ENCODE results near the gene PARVB. TPM values are rescaled to one million over a fixed set of nuclear protein-coding genes. Genes with fewer than 3 reads are reported as not detected.

The PARVB gene
- total RNA-seq, 1 experiment from 2014 or later = 72.8 TPM

DNA sequence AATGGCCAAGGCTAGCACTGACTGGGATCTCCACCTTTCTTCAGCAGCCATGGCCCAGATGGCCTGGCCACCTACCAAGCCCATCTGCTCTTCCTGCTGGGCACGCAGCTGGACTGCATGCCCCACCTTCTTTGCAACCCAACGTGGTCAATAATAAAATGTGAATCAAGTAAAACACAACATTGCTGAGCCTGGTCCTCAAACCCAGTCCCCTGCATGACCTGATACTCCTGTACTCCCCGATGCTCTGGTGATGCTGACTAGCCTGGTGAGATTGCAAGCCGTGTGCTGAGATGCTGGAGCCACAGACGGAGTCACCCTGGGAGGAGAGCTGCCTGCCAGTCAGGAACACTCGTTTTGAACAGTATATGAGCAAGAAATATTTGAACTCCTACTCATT is 190.7 kb downstream of the PARVB start:
- DNase-seq (ENCODE audit: low read depth) = no peak

- no peak for DNase-seq (ENCODE audit: low read depth)
Observed at GRCh38 chr22:44215287-44215686, 191.2 kb downstream of the PARVB start.

DNA sequence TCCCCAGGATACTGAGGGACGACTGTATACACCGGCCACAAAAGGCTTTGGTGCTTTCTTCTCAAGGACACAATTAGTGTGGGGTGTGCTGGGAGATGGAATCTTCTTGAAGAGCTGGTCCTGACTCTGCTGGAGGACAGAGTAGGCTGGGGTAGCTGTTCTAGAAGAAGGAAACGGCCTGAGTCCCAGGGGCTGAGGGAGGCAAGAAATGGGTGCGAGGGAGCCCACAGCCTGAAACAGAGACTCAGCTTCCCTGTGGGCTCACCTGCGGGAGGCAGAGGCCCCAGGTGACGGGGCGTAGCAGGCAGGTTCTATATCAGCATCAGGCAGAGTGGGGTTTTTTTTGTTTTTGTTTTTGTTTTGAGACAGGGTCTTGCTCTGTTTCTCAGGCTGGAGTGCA is 193.2 kb downstream of the PARVB start:
- DNase-seq (ENCODE audit: low read depth) = no peak

- no peak for DNase-seq (ENCODE audit: low read depth)
Observed at GRCh38 chr22:44218071-44218470, 194.0 kb downstream of the PARVB start.

DNA sequence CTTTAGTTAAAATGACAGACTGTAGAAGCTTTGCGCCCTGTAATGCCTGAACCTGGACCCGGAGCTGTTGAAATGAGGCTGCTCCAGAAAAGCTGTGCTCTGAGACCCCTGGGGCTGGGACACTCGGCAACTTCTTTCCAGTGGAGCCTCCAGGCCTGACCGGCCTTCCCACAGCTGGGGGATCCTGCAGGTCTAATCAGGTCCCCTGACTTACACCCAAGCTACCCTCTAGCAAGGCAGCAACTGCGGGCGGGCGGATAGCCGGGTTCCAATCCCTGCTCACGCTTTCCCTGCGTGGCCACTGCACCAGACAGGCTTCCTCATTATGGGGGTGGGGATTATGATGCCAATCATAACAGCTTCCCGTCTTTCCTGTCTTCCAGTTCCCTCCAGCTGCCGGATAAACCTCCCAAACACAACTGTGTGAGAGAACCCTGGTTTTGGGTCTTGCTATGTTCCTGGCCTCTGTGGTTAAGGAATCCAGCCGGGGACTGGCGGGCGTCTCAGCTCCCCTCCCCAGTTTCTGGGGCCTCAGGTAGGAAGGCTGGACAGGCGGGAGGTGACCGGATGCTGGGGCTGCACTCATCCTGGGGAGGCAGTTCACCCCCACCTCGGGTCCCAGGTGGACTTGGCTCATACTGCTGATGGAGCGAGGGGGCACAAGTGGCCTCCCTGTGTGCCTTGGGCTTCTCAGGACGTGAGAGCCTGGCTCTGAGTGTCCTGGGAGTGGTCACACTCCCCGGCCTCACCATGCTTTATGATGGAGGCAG is 195.2 kb downstream of the PARVB start:
- no peak for DNase-seq (ENCODE audit: low read depth)

- no peak for DNase-seq (ENCODE audit: low read depth)
Observed at GRCh38 chr22:44220727-44221680, 196.9 kb downstream of the PARVB start.

DNA sequence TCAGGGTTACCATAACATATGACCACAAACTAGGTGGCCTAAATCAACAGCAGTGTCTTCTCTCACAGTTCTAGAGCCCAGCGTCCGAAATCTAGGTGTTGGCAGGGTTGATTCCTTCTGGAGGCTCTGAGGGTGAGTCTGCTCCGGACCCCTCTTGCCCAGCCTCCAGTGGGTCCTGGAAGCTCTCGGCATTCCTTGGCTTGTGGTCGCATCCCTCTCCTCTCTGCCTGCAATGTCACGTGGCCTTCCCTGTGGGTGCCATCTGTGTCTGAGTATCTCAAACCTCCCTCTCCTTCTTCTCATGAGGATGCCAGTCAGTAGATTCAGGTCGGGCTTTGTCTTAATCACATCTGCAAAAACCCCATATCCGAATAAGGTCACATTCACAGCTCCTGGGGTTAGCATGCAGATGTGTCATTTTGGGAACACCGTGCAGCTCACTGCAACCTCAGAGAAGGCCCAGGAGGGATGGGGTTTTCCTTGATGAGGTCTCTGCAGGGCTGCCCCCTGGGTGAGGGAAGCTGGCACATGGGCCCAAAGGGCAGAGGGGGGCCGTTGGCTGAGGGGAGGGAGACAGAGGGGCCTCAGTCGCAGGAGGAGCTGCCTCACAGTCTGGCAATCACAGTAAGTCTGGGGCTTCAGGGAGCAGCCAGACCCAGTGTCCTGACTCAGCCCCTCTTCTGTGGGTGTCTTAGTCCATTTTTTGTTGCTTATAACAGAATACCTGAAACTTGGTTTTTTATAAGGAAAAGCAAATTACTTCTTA is 197.8 kb downstream of the PARVB start:
- DNase-seq (ENCODE audit: low read depth) = no peak

Other genes with a start within 250 kb of the PARVB start
- 0.39 and 0.48 TPM in 2 replicates for gene EFCAB6, start 212.0 kb upstream of the PARVB start, total RNA-seq (2014; rRNA removed; shearing (Covaris generic))
- gene SULT4A1, start 161.8 kb upstream of the PARVB start, total RNA-seq (2014; rRNA removed; shearing (Covaris generic)) = not detected in 2 replicates
- gene PNPLA5, start 132.3 kb upstream of the PARVB start, total RNA-seq (2014; rRNA removed; shearing (Covaris generic)) = not detected in 2 replicates
- 7.5 and 7.6 TPM in 2 replicates for gene PNPLA3, start 100.5 kb upstream of the PARVB start, total RNA-seq (2014; rRNA removed; shearing (Covaris generic))
- 45.6 and 45.9 TPM in 2 replicates for gene SAMM50, start 68.9 kb upstream of the PARVB start, total RNA-seq (2014; rRNA removed; shearing (Covaris generic))
- gene PARVG, start 156.6 kb downstream of the PARVB start, total RNA-seq (2014; rRNA removed; shearing (Covaris generic)) = 0.48 and 0.78 TPM in 2 replicates

Data from RPMI7951 (cell line).